ENCODE results near the gene EDN2.

DNA sequence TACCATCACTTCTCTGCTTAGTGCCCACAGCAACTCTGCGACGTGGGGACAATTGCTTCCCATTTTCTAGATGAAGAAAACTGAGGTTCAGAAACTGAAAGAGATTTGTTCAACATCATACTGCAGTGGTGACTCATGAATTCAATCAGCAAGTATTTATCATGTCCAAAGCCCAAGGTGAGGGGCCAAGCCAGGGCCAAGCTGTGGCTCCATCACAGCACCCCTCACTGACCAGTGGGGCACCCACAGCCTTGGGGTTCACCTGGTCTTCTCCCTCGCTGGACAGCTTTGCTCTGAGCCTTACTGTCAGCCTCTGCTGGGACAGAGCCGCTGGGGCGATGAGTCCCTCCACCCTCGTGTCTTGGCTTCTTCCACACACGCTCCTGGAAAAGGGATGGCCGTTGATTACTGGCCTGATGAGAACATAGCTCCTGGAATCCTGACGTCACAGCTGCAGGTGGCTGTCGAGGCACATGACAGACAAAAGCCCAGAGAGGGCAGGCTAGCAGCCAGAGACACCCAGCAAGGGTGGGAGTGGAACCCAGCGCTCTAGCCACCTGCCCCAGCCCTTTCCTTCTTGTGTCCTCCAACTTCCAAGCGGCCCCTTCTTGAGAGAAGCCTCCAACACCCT lies 6.2 kb downstream of the EDN2 start:
- TF ChIP-seq, protein P1, sequence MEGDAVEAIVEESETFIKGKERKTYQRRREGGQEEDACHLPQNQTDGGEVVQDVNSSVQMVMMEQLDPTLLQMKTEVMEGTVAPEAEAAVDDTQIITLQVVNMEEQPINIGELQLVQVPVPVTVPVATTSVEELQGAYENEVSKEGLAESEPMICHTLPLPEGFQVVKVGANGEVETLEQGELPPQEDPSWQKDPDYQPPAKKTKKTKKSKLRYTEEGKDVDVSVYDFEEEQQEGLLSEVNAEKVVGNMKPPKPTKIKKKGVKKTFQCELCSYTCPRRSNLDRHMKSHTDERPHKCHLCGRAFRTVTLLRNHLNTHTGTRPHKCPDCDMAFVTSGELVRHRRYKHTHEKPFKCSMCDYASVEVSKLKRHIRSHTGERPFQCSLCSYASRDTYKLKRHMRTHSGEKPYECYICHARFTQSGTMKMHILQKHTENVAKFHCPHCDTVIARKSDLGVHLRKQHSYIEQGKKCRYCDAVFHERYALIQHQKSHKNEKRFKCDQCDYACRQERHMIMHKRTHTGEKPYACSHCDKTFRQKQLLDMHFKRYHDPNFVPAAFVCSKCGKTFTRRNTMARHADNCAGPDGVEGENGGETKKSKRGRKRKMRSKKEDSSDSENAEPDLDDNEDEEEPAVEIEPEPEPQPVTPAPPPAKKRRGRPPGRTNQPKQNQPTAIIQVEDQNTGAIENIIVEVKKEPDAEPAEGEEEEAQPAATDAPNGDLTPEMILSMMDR (IDR thresholded peaks at IDR 0.05; ENCODE audit: low read depth, low read length, missing input control) = no peak
- TF ChIP-seq SP1 (IDR thresholded peaks at IDR 0.05) = no peak

Measured in liver (tissue), 3 donors.